ENCODE measurements around the gene SLC2A9.
"Not testable (repeated sequence)": the region's sequence is repeated elsewhere in the genome, so short reads cannot be mapped to it uniquely, and the experiment has no call there.

The SLC2A9 gene

DNA sequence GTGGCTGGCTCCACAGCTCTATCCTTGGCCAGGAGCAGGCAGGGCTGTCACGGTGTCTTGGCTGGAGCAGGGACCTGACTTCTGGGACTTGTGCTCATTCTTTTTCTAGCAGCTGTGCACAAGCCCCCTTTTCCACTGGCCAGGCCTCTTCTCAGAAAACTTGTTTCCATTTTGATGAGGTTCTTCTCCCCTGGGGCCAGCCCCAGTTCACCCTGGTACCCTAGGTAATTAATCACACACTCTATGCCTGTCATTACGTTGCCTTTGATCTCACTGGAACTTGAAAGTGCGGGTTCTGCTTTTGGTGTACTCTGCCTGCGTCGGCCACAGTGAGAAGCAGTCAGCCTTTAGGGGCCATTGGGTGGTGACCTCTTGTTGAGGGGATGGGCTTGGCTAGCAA lies 213.2 kb downstream of the SLC2A9 start:
- no peak for DNase-seq

DNA sequence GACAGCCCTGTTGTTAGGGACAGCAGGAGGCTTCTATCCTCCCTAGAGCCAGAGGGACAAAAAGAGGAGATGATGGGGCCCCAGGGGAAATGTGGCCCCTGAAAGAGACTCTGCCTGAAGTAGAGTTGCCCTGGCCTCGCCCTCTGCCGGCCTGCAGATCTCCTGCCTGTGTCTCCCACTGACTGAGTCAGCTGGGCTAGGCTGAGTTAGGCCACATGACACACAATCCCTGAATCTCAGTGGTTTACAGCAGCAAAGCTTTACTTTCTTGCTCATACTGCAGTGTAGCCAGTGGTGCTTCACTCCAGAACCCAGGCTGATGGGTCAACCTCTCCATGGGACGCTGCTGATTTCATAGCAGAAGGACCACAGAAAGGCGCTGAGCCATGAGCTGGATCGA lies 216.4 kb downstream of the SLC2A9 start:
- no peak for DNase-seq

DNA sequence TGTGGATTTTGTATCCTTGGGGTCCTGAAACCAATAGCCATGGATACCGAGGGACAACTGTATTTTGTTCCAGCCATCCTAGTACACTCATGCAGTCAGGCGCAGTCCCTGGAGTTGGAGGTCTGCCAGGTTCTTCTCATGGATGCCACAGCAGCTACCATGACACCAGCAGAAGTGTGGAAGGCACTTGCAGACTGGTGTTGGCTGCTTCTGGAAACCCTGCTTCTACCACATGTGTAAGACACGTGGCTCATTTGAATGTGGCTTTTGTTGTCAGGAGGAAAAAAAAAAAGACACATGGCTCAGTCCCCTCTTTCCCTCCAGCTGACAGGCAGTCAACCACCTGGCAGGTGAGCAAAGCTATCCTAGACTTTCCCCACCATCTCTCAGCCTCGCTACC lies 220.4 kb downstream of the SLC2A9 start:
- no peak for DNase-seq

DNA sequence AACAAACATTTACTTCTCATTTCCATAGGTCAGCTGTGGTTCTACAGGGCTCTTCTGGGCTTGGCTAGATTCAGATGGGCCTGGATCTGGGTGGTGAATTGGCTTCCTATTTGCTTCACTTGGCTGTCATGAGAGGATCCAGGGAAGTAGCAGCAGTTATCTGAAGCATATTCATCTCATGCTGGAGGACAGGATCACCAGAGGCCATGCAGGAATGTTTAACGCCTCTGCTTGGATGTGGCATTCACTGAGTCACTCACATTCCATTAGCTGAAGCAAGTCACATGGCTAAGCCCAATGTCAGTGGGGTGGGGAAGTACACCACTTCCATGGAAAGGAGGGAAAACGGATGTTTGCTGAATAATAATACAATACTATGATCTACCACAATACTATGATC lies 224.7 kb downstream of the SLC2A9 start:
- DNase-seq: not testable (repeated sequence)

DNA sequence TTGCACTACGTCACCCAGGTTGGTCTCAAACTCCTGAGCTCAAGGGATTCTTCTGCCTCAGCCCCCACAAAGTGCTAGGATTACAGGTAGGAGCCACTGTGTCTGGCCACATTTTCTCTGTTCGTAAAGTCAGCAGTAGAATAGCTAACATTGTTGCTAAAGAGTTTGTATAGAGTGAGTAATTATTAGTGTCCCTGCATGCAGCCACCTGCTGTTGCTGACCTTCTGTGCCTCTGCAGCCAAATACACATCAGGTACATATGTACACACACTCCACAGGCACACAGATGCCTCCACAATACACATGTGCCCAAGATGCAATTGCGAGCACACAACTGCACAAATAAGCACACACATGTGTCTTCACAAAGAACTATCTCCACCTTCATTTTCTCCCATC lies 228.9 kb downstream of the SLC2A9 start:
- DNase-seq: no peak

DNA sequence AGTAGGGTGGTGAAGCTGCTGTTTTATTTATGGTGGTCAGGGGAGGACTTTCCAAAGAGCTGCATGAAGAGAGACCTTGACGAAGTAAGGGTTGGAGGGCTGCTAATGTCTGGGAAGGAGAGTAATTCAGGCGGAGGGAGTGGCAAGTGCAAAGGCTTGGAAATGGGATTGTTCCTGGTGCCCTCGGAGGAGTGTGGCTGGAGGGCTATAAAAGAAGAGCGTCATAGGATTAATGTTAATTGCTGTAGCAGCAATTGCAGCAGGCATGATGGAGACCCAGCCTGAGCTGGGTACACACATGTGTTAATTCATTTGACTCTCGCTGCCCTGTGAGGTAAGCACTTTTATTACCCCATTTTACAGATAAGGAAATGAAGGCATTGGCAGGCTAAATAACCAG lies 235.4 kb downstream of the SLC2A9 start:
- not testable (repeated sequence) for DNase-seq

DNA sequence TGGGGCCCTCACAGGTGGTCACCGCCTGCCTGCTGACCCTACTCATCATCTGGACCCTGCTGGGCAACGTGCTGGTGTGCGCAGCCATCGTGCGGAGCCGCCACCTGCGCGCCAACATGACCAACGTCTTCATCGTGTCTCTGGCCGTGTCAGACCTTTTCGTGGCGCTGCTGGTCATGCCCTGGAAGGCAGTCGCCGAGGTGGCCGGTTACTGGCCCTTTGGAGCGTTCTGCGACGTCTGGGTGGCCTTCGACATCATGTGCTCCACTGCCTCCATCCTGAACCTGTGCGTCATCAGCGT lies 239.2 kb downstream of the SLC2A9 start:
- DNase-seq: no peak

DNA sequence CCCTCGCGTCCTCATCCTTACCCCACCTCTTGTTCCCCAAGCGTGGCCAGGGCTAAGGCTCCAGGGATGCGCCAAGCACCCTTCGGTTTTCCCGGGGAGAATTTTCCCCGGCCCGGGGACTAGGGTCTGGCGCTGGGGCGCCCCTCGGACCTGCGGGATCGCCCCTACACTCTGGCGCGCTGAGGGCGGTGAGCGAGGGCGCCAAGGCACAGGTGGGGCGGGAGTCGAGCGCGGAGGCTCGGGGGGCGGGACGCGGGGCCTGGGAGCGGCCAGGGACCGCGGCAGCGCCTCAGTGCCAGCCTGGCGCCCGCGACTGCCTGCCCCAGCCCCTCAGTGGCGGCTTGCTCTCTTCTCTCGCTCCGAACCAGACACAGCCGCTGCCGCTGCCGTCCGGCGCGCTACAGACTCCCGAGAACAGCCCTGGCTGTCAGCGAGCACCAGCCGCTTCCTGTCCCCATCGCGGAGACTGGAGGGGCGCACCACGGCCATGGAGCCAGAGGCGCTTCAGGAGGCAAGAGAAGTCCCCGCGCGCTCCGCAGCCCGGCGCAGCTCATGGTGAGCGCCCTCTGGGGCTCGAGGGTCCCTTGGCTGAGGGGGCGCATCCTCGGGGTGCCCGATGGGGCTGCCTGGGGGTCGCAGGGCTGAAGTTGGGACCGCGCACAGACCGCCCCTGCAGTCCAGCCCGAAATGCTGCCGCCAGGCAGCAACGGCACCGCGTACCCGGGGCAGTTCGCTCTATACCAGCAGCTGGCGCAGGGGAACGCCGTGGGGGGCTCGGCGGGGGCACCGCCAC lies 239.8 kb downstream of the SLC2A9 start, which contains the start of gene DRD5:
TSS of gene DRD5 (plus strand) at position 292 of the 793 bp plus-strand sequence. CDS start at position 688, 396 bp downstream.
- no peak for DNase-seq
